GM18858 (cell line): ENCODE data around the gene RPS6KB2.
"Not testable (repeated sequence)": the region's sequence is repeated elsewhere in the genome, so short reads cannot be mapped to it uniquely, and the experiment has no call there.

ENCODE experiments used
- ATAC-seq: cut with Tn5 transposase; IDR thresholded peaks from one replicate; pipeline ENCODE4 v1.9.1; 2021; ENCODE audit not compliant: unreplicated experiment

RPS6KB2 gene

DNA sequence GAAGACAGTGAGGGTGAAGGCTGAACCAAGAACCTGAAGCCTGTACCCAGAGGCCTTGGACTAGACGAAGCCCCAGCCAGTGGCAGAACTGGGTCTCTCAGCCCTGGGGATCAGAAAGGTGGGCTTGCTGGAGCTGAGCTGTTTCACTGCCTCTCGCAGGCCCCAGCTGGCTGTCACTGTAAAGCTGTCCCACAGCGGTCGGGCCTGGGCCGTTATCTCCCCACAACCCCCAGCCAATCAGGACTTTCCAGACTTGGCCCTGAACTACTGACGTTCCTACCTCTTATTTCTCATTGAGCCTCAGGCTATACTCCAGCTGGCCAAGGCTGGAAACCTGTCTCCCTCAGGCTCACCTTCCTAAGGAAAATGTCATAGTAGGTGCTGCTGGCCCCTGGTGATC, 30.8 kb upstream of the RPS6KB2 start:
- no peak for ATAC-seq

DNA sequence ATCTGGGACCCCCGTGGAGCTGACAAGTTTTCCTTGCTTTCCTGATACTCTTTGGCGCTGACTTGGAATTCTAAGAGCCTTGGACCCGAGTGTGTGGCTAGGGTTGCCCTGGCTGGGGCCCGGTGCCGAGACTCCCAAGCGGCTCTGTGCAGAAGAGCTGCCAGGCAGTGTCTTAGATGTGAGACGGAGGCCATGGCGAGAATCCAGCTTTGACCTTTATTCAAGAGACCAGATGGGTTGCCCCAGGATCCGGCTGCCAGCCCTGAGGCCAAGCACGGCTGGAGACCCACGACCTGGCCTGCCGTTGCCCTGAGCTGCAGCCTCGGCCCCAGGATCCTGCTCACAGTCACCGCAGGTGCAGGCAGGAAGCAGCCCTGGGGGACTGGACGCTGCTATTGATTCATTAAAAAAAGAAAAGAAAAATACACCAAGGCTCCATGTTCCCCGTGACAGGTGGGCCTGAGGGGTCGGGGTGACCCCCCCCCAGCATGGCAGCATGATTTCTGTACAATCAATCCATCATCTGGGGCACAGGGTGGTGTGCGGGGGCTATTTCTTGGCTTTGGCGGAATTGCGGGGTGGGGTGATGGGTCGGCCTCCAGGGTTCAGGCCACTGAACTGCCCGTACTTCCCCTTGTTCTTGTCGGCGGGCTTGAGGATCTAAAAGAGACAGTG, 30.2 kb upstream of the RPS6KB2 start:
- ATAC-seq = no peak

- no peak for ATAC-seq
These were observed 29.4 kb upstream of the RPS6KB2 start for GRCh38 chr11:67398661-67399563.

DNA sequence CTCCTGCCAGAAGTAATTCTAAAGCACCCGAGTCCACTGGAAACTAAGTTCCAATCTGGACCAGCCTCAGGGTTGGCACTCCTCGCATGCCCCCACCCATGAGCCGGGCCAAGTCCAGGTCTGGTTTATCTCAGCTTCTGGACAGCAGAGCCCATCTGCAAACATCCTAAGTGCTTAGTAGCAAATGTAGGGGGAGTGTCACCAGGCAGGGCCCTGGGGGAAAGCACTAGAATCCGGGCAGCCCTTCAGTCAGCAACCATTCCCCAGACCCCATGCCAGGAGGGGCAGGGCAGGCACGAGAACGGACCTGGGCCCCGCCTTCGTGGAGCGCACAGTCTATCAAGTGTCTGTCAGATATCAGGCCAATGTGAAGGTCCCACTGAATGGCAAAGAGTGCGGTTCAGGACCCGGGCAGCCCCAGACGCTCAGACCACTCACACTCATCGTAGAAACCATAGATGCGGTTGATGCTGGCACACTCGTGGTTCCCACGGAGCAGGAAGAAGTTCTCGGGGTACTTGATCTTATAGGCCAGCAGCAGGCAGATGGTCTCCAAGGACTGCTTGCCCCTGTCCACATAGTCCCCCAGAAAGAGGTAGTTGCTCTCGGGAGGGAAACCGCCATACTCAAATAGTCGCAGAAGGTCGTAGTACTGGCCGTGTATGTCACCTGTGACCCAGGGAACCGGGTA, 27.9 kb upstream of the RPS6KB2 start:
- no peak for ATAC-seq

DNA sequence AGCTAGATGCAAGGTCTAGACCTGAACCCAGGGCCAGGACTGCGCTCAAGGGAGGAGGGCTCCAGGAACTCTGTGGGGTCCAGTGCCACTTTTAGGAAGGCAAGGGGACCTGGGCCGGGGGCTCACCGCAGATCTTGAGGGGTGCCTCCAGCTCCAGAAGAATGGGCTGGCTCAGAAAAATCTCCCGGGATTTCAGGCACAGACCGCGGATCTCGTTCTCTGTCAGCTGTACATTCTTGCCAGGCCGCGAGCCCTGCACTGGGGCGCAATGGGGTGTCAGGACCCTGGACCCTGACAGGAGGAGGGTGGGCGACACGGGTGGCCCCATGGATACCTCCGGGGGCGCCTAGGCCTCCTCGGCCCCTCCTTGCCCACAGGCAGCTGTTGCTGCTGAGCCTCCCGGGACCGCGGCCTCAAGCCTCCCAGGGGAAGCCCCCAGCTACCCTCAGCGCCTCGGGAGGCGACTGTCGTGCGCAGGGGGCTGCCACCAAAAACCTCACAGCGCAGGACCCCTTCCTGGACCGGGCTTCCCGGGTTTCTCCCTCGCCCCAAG, 27.3 kb upstream of the RPS6KB2 start:
- ATAC-seq = no peak

- ATAC-seq = no peak
These were observed 26.7 kb upstream of the RPS6KB2 start, which contains the start of gene PPP1CA for GRCh38 chr11:67401495-67402191. PPP1CA (minus strand) TSS chr11:67401858; CDS start chr11:67401782, 76 bp downstream.

DNA sequence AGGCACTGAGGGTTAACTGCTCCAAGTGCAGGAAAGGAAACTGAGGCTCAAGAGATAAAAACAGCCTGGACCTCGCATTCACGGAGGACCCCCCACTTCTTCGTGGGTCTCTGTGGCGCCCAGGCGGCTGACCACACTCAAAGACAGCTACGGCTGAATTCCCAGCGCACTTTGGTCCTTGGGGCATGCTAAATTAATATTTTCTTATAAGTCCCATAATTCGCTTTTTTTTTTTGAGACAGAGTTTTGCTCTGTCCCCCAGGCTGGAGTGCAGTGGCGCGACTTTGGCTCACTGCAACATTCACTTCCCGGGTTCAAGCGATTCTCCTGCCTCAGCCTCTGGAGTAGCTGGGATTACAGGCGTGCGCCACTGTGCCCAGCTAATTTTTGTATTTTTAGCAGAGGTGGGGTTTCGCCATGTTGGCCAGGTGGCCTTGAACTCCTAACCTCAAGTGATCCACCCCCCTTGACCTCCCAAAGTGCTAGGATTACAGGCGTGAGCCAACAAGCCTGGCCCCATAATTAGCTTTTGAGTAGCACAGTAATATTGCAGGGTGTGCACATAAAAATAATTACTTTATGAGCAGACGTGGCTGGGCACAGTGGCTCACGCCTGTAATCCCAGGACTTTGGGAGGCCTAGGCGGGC, 26.0 kb upstream of the RPS6KB2 start:
- ATAC-seq = not testable (repeated sequence)

- ATAC-seq = not testable (repeated sequence)
These were observed 25.2 kb upstream of the RPS6KB2 start for GRCh38 chr11:67403085-67403484.

DNA sequence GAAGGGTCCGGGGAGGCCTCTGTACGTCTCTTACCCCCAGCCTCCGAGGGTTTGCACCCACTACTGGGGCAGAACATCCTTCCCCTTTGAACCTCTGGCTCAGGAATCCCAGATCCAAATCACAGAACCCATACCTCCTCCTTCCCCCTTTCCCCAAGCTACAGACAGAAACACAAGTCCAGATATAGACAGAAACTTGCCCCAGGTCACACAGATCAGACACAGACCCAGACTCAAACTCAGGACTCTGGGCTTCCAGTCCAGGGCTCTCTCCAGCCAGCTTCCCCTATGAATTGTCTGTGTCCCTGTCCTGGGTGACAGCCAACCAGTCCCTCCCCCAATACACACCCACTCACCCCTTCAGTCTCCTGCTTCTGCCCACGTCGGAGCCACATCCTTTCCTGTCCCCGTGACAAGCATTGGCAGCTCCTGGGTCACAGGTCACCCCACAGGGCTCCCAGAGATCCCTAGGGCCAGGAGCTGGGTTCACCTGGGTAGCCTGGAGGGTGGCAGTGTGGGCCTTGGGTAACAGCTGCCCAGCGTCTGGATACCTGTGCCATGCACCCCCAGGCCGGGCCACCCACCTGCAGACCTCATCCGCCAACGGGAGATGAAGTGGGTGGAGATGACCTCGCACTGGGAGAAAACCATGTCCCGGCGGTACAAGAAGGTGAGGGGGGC, 23.6 kb upstream of the RPS6KB2 start:
- no peak for ATAC-seq

GRCh38 chr11:67405196-67405567, 23.1 kb upstream of the RPS6KB2 start:
- ATAC-seq = no peak

GRCh38 chr11:67405688-67406339, 22.5 kb upstream of the RPS6KB2 start:
- no peak for ATAC-seq

DNA sequence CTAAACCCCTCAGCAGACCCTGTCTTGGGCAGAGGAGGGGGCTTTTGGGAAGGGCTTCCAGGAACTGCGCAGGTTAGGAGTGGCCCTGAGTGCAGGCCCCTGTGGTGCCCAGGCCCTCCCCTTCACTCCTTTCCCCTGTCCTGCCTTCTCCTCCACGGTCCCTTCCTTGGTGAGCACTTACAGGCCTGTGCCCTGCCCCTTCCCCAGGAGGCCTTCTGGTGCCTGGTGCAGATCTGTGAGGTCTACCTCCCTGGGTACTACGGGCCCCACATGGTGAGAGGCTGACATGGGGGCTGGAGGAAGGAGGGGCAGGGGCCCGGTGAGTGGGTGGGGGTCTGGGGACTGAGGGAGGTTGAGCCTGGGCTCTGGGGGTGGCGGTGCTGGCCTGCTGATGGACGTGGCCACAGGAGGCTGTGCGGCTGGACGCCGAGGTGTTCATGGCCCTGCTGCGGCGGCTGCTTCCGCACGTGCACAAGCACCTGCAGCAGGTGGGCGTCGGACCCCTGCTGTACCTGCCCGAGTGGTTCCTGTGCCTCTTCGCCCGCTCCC, 21.8 kb upstream of the RPS6KB2 start:
- ATAC-seq = no peak

DNA sequence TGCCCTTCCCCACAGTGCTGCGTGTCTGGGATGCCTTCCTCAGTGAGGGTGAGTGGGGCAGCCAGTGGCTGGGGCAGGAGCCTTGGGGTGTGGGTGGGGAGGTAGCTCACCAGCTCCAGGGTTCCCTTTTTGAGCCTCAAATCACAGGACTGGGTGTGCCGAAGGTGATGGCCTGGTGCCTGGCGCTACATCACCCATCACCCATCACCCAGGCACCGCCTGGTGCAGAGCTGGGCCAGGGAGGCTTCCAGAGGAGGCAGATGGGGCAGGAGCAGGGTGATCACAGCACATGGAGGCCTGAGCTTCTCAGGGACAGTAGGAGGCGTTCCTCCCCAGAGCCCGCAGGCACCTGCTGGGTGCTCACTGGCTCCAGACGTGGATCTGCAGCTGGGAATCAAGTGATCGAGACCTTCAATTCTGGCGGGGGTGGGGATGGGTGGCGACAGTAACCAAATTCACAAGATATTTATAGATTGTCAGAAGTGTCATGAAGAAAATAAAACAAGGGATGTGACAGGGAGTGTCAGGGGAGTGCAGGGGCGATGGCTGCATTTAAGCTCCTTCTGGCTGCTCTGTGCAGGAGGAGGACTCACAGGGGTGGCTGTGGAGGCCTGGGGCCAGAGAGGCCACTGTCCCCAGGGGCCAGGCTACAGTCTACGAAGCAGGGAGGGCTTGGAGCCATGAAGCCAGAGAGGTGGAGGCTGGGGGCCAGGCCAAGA, 21.2 kb upstream of the RPS6KB2 start:
- no peak for ATAC-seq

GRCh38 chr11:67407688-67408163, 20.6 kb upstream of the RPS6KB2 start:
- ATAC-seq = no peak

DNA sequence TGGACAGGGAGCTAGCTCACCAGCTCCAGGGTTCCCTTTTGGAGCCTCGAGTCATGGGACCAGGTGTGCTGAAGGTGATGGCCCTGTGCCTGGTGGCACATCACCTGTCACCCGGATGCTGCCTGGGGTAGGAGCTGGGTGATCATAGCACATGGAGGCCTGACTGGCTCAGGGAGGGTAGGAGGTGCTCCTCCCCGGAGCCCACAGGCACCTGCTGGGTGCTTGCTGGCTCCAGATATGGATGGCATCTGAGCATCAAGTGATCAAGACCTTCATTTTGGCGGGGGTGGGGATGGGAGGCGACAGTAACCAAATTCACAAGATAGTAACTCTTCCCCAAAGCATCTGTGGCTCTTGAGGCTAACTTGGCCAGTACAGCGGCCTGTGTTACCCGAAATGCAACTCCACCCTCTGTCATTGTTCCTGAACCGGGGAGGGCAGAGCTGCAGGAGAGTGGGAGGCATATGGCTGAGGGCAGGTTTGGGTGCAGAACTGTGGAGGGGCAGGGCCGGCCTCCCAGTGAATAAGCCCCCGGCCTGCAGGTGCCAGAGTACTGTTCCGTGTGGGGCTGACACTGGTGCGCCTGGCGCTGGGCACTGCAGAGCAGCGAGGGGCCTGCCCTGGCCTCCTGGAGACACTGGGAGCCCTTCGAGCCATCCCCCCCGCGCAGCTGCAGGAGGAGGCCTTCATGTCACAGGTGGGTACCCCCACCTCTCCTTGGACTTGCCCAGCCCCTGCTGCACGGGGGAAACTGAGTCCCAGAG, 19.7 kb upstream of the RPS6KB2 start:
- no peak for ATAC-seq

DNA sequence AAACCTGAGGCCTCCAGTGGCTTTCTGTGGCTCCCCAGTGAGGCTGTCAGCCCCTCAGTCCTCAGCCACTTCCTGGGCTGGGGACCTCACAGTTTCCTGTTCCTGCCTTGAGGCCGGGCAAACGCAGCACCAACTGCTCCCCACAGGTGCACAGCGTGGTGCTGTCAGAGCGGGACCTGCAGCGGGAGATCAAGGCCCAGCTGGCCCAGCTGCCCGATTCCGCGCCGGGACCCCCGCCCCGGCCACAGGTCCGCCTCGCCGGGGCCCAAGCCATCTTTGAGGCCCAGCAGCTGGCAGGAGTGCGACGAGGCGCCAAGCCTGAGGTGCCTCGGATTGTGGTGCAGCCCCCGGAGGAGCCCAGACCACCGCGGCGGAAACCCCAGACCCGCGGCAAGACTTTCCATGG, 19.0 kb upstream of the RPS6KB2 start:
- ATAC-seq = no peak

DNA sequence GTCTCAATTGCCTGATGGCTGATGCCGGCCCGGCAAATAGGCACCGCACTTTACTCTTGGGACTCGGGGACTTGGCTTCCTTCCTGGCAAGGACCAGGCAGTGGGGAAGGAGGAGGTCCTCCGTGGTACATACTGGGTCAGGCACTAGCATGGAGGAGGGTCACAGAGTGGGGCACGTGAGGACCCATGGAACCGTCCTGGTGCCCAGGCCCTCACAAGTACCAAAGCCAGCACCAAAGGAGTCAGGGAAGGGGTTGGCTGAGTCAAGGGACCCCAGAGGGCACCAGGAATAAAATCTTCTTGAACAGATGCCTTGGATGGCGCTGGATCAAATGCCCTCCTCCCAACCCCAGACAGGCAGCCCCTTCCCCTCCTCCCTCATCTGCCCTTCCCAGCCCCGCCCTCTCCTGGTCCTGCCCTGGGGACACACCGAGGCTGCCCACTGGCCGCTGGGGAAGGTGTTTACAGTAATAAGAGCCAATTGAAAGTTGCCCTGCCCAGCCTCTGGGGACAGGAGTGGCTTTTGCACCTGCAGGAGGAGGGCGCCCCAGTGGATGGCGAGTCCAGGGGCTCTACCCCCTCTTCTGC, 18.4 kb upstream of the RPS6KB2 start:
- no peak for ATAC-seq
